Upper lobe of right lung (tissue), 1 donor: Measurements from ENCODE around the gene ZNF407. TPM values are rescaled to one million over a fixed set of nuclear protein-coding genes. Genes with fewer than 3 reads are reported as not detected.

Source experiments
- ATAC-seq: fragments of 200-7000 bp; cut with Tn5 transposase; one replicate; pipeline ENCODE4 v1.9.1; 2020; ENCODE audit warnings: mild to moderate bottlenecking, moderate library complexity
- DNase-seq: peaks from one replicate; pipeline ENCODE4 v3.0.0-alpha.2; 2020
- H3K27ac ChIP-seq: fragments of 200-600 bp; one replicate; pipeline ENCODE4 v1.8.0; 2022
- H3K27me3 ChIP-seq: fragments of 200-600 bp; one replicate; pipeline ENCODE4 v1.8.0; 2022; ENCODE audit warnings: mild to moderate bottlenecking
- H3K36me3 ChIP-seq: fragments of 200-600 bp; one replicate; pipeline ENCODE4 v1.8.0; 2022
- H3K4me1 ChIP-seq: fragments of 200-600 bp; one replicate; pipeline ENCODE4 v1.8.0; 2022
- H3K4me3 ChIP-seq: fragments of 200-600 bp; one replicate; pipeline ENCODE4 v1.8.0; 2022; ENCODE audit warnings: mild to moderate bottlenecking
- H3K9me3 ChIP-seq: fragments of 200-600 bp; one replicate; pipeline ENCODE4 v1.8.0; 2022
- intact Hi-C: fragments of 100-400 bp; cut with DNase I; formaldehyde crosslinking; loops from one replicate; pipeline ENCODE4 v1.11.0; 2022
- total RNA-seq: library from RNA; stranded (reverse); fragmentation: NEBNext Ultra II Directional; extraction: Animal tissue kit (Norgen Biotek cat#: 25700); gene quantifications from one replicate; pipeline ENCODE4 v1.2.1, GENCODE V29; 2021
- TF ChIP-seq, protein P1 (sequence below): fragments of 200-600 bp; IDR thresholded peaks from one replicate; pipeline ENCODE4 v1.8.0; 2022; ENCODE audit warnings: antibody characterized with exemption
- donor health status: DM: no; HTN: yes; CAD: no; lungs with severe emphysema.

ZNF407 gene
- total RNA-seq, 1 donor from 2014 or later = 18.4 TPM

GRCh38 chr18:74828200-74828599, 230.5 kb downstream of the ZNF407 start:
- no peak overlapping the region for H3K27ac ChIP-seq
- TF ChIP-seq, protein P1, sequence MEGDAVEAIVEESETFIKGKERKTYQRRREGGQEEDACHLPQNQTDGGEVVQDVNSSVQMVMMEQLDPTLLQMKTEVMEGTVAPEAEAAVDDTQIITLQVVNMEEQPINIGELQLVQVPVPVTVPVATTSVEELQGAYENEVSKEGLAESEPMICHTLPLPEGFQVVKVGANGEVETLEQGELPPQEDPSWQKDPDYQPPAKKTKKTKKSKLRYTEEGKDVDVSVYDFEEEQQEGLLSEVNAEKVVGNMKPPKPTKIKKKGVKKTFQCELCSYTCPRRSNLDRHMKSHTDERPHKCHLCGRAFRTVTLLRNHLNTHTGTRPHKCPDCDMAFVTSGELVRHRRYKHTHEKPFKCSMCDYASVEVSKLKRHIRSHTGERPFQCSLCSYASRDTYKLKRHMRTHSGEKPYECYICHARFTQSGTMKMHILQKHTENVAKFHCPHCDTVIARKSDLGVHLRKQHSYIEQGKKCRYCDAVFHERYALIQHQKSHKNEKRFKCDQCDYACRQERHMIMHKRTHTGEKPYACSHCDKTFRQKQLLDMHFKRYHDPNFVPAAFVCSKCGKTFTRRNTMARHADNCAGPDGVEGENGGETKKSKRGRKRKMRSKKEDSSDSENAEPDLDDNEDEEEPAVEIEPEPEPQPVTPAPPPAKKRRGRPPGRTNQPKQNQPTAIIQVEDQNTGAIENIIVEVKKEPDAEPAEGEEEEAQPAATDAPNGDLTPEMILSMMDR = no peak
- no peaks in the 10 kb centered on the region for H3K9me3 ChIP-seq
- DNase-seq (no peak), ATAC-seq (no peak)
- intact Hi-C loops = no loop called here
- no peak overlapping the region for H3K4me3 ChIP-seq
- no peaks in the 10 kb centered on the region for H3K4me1 ChIP-seq
- H3K36me3 ChIP-seq = no peaks in the 10 kb centered on the region
- H3K27me3 ChIP-seq = no peaks in the 10 kb centered on the region

DNA sequence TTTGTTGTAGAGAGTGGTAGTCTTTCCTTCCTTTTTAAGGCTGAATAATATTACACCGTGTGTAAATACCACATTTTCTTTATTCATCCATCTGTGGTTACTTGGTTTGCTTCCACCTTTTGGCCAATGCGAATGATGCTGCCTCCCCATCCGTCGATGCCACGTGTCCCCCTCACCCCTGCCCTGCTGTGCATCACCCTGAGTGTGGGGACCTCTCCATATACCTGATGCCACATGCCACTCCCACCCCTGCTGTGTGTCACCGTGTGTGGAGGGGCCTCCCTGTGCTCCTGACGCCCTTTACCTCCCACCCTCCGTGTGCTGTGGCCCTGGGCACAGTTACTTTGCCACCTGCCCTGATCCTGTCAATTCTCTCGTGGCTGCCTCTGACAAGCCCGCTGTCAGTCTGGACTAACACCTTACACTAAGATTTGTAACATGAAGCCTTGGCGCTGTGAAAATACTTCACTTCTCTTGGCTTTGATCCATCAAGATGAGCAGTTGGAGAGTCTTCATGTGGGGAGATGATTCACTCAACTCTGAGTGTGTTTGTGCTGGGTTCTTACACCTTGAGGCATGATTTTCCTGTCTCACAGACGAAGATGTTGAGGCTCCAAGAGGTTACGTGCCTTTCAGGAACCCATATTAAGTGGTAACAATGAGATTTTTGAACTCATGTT, 234.0 kb downstream of the ZNF407 start:
- DNase-seq = no peak
- intact Hi-C loops = no loop called here
- H3K9me3 ChIP-seq = no peaks in the 10 kb centered on the region
- H3K27me3 ChIP-seq = no peaks in the 10 kb centered on the region
- TF ChIP-seq, protein P1 = no peak
- ATAC-seq = no peak
- H3K4me1 ChIP-seq = no peaks in the 10 kb centered on the region
- no peaks in the 10 kb centered on the region for H3K36me3 ChIP-seq
- no peak overlapping the region for H3K4me3 ChIP-seq
- no peak overlapping the region for H3K27ac ChIP-seq

- Histone ChIP-seq H3K4me1 (no peaks in the 10 kb centered on the region), H3K27me3 (no peaks in the 10 kb centered on the region), H3K4me3 (no peak overlapping the region), H3K36me3 (no peaks in the 10 kb centered on the region), H3K27ac (no peak overlapping the region), H3K9me3 (no peaks in the 10 kb centered on the region)
- no peak for ATAC-seq
- no peak for DNase-seq
- intact Hi-C loops = no loop called here
- TF ChIP-seq, protein P1 = no peak
Observed at GRCh38 chr18:74832381-74832780, 234.7 kb downstream of the ZNF407 start.

DNA sequence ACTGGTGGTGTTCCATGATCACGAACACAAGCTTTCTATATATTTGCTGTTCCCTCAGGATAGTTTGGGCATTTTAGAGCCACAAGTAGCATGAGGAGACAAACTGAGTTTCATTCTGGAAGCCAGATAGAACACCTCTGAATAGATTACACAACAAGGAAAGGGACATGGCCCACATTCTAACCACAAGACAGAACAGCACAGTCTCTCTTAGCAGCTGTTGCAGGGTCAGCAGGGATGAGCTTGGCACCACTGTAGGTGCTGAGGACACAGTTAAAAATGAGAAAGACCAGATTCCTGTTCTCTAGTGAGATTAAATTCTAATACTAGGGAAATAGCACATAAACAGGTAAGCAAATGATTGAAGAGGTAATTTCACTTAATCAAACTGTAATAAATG, 235.3 kb downstream of the ZNF407 start:
- intact Hi-C loops = no loop called here
- no peaks in the 10 kb centered on the region for H3K36me3 ChIP-seq
- no peak overlapping the region for H3K27ac ChIP-seq
- no peaks in the 10 kb centered on the region for H3K4me1 ChIP-seq
- no peak for ATAC-seq
- no peaks in the 10 kb centered on the region for H3K27me3 ChIP-seq
- no peak for DNase-seq
- no peaks in the 10 kb centered on the region for H3K9me3 ChIP-seq
- H3K4me3 ChIP-seq = no peak overlapping the region
- TF ChIP-seq, protein P1 = no peak

DNA sequence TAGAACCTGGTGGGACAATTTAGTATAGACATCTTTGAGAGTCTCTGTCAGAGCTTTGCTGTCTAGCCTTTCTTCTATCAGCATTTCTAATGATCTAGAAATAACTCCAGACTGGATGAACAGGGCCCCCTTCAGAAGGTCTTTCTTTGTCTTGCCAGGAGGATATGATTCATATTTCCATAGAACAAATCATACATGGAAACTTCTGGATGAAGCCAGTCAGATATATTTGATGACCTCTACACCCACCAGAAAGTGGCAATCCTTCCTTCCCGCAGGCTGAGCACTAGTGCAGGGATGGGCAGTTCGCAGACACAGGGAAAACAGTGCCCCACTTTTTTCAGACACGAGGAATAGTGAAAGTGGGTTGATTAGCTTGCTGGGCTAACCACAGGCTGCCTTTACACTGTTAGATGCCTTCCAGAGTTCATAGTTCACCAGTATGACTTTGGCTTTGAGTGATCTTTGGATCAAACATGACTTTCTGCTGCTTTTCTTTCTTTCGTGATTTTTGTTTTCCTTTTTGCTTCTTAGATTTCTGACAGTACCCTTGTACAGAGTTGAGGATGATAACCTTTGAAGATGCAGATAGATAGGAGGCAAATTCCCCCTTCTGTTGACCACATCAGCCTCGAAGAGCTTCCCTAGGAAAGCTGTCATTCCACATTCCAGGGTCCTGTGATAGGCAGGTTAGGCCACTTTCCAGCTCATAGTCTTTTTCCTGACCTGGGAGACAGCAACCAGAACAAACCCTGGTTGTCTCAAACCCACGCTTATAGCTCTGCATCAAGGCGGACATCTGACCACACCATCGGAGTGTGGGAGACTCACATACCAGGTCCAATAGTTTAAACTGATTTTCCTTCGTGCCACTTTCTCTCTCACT, 237.0 kb downstream of the ZNF407 start:
- Histone ChIP-seq H3K27ac (no peak overlapping the region), H3K4me3 (no peak overlapping the region), H3K4me1 (no peaks in the 10 kb centered on the region), H3K27me3 (no peaks in the 10 kb centered on the region), H3K9me3 (no peaks in the 10 kb centered on the region), H3K36me3 (no peaks in the 10 kb centered on the region)
- TF ChIP-seq, protein P1 = no peak
- DNase-seq (no peak), ATAC-seq (no peak)
- intact Hi-C loops = no loop called here
